OCI-LY7 (cell line): ENCODE results near the gene ECSIT.

Source experiments
- CTCF ChIP-seq: fragments of 200-600 bp; sonication (generic); conservative IDR thresholded peaks from 2 replicates; pipeline ENCODE4 v1.5.1; 2014; ENCODE audit warnings: mild to moderate bottlenecking, antibody characterized with exemption, low read length, moderate library complexity, mixed read lengths
- EZH2phosphoT487 ChIP-seq: fragments of 200-600 bp; sonication (generic); IDR thresholded peaks from 2 replicates; pipeline ENCODE4 v1.6.1; 2018; ENCODE audit warnings: low read depth, borderline replicate concordance, mild to moderate bottlenecking, mixed run types, antibody characterized with exemption, low read length, moderate library complexity, mixed read lengths

GRCh38 chr19:11576227-11576626 lies 47.3 kb upstream of the ECSIT start:
- no peak for TF ChIP-seq CTCF
- no peak for TF ChIP-seq EZH2phosphoT487
